ENCODE data around the gene SRCIN1. TPM values are rescaled to one million over a fixed set of nuclear protein-coding genes. Genes with fewer than 3 reads are reported as not detected.

Gene SRCIN1
- total RNA-seq, 1 experiment from 2014 or later: 6.9 TPM

DNA sequence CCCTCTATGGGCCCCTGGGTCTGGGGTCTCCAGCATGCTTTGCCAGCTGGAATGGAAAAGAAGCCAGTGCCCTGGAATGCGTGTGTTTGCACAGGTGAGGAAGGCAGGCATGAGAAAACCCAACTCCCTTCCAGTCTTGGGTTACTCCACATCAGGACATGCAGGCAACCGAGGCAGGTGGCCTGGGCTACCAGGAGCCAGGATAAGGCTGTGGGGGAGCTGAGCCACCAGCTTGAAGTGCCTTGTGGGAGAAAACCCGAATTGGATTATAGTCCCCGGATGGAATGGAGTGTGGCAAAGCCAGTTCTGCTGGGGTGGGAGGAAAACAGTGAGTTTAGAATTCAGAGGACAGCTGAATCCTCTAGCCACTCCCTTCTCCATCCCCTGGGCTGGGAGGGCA is 7.2 kb downstream of the SRCIN1 start:
- peaks cover 81 to 96% of the 10 kb centered on the region in 2 experiments for H3K4me1 Mint-ChIP-seq
- H3K27ac Mint-ChIP-seq: peak overlapping the region in 2 of 3 experiments; percentile 75 to 91; a peak in 6 of 7 replicates

More for the DNA sequence above, 7.2 kb downstream of the SRCIN1 start:
- no CpG with 5 or more reads among the region's 4 CpGs for WGBS (ENCODE audit: extremely low coverage, insufficient read length, low lambda C conversion rate)
- Histone ChIP-seq H3K27ac (ENCODE audit: insufficient read length, low read depth, low read length) (no peak overlapping the region), H3K18ac (ENCODE audit: insufficient read length, low read depth, low read length) (no peak overlapping the region), H3K14ac (ENCODE audit: insufficient read depth, low read length) (no peak overlapping the region), H3K23me2 (ENCODE audit: insufficient read length, low read depth, low read length, poor library complexity, severe bottlenecking) (peaks cover 9% of the 10 kb centered on the region), H3K9me3 (ENCODE audit: control insufficient read depth, low read depth, low read length) (no peaks in the 10 kb centered on the region), H2BK120ac (ENCODE audit: low read depth, low read length, poor library complexity, severe bottlenecking) (no peak overlapping the region), H4K8ac (replicated peaks; ENCODE audit: insufficient read length, low read depth, low read length) (no peak overlapping the region), H3K79me2 (ENCODE audit: insufficient read depth, low read length) (no peaks in the 10 kb centered on the region), H3K27me3 (ENCODE audit: insufficient read depth, low read length) (peaks cover 10% of the 10 kb centered on the region; the same call in 1 of the 2 replicates), H3K56ac (ENCODE audit: insufficient read length, low read depth, low read length) (no peak overlapping the region), H3K4me2 (ENCODE audit: insufficient read depth, insufficient read length, low read length) (no peak overlapping the region), H3K4me1 (ENCODE audit: insufficient read depth, low read length) (peaks cover 26% of the 10 kb centered on the region), H3K4ac (ENCODE audit: low read depth, low read length) (no peak overlapping the region), H4K91ac (ENCODE audit: insufficient read length, low read depth, low read length) (no peak overlapping the region), H4K20me1 (ENCODE audit: control insufficient read depth, insufficient read depth, insufficient read length) (peaks cover 2% of the 10 kb centered on the region), H2BK20ac (ENCODE audit: low read depth, low read length, poor library complexity, severe bottlenecking) (no peak overlapping the region), H2BK12ac (ENCODE audit: insufficient read length, low read depth, low read length) (no peak overlapping the region), H4K5ac (ENCODE audit: insufficient read length, low read depth, low read length) (no peak overlapping the region), H3T11ph (ENCODE audit: low read length) (no peak overlapping the region), H2AFZ (ENCODE audit: low read length) (no peak overlapping the region), H3K79me1 (ENCODE audit: insufficient read depth, low read depth, low read length, poor library complexity, severe bottlenecking) (no peaks in the 10 kb centered on the region), H2BK15ac (ENCODE audit: low read depth, low read length) (no peak overlapping the region), H2BK5ac (ENCODE audit: insufficient read length, low read length) (no peak overlapping the region), H2AK5ac (ENCODE audit: insufficient read length, low read length) (no peak overlapping the region), H3K9ac (ENCODE audit: extremely low read depth, insufficient read length, low read length) (no peak overlapping the region), H3K23ac (ENCODE audit: insufficient read length, low read depth, low read length) (no peak overlapping the region)
- no peaks in the 10 kb centered on the region for H3K9me3 Mint-ChIP-seq
- TF ChIP-seq, protein P1, sequence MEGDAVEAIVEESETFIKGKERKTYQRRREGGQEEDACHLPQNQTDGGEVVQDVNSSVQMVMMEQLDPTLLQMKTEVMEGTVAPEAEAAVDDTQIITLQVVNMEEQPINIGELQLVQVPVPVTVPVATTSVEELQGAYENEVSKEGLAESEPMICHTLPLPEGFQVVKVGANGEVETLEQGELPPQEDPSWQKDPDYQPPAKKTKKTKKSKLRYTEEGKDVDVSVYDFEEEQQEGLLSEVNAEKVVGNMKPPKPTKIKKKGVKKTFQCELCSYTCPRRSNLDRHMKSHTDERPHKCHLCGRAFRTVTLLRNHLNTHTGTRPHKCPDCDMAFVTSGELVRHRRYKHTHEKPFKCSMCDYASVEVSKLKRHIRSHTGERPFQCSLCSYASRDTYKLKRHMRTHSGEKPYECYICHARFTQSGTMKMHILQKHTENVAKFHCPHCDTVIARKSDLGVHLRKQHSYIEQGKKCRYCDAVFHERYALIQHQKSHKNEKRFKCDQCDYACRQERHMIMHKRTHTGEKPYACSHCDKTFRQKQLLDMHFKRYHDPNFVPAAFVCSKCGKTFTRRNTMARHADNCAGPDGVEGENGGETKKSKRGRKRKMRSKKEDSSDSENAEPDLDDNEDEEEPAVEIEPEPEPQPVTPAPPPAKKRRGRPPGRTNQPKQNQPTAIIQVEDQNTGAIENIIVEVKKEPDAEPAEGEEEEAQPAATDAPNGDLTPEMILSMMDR (conservative IDR thresholded peaks at IDR 0.05): no peak
- no peaks in the 10 kb centered on the region; a peak in 1 of 7 replicates for H3K36me3 Mint-ChIP-seq (ENCODE audit: insufficient read depth in 1 of 3, low read depth in 3 of 3)
- DNase-seq: peak; percentile 99
- peaks cover 51% of the 10 kb centered on the region for H3K27me3 Mint-ChIP-seq (ENCODE audit: low read depth)
- peak overlapping the region in 1 of 2 experiments; percentile 66; a peak in 1 of 5 replicates for H3K4me3 Mint-ChIP-seq

Data from H9 (cell line).